ENCODE data around the gene NPTX2.
"Not testable (repeated sequence)": the region's sequence is repeated elsewhere in the genome, so short reads cannot be mapped to it uniquely, and the experiment has no call there.

The NPTX2 gene

GRCh38 chr7:98617051-98617959 is at the start of gene NPTX2:
Gene NPTX2, plus strand, starts transcription at chr7:98617285. Its CDS starts 177 bp downstream, at chr7:98617462.
- peak; percentile 36 to 63 for DNase-seq
- TF ChIP-seq GATA1 (IDR thresholded peaks at IDR 0.05; ENCODE audit: low read depth, low read length) (no peak), POLR2A (IDR thresholded peaks at IDR 0.05; ENCODE audit: low read length) (no peak)

DNA sequence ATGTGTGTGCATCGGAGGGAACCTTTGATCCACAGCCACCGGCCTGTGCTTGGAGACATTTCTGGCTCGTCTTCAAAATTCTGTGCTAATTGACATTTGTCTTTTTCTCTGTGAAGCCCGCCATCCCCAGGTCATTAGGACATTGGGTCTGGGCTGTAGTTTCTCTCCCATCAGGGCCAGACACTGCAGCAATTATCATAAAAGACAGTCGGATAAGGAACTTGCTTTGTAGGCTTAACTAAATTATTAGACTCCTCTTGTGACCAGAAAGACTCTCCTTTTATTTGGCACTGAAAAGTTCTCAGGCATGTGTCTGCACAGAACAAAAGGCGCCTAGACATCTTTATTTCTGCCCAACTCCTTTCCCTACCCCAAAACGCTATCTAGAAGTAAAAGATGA is 49.1 kb upstream of the NPTX2 start:
- no peak for DNase-seq
- TF ChIP-seq GATA1 (IDR thresholded peaks at IDR 0.05; ENCODE audit: low read depth, low read length): no peak
- no peak for TF ChIP-seq POLR2A (IDR thresholded peaks at IDR 0.05; ENCODE audit: low read length)

GRCh38 chr7:98568891-98569290 is 48.2 kb upstream of the NPTX2 start:
- no peak for TF ChIP-seq GATA1 (IDR thresholded peaks at IDR 0.05; ENCODE audit: low read depth, low read length)
- no peak for TF ChIP-seq POLR2A (IDR thresholded peaks at IDR 0.05; ENCODE audit: low read length)
- DNase-seq: no peak

- TF ChIP-seq POLR2A (IDR thresholded peaks at IDR 0.05; ENCODE audit: low read length): no peak
- no peak for TF ChIP-seq GATA1 (IDR thresholded peaks at IDR 0.05; ENCODE audit: low read depth, low read length)
- no peak for DNase-seq
Measured at GRCh38 chr7:98569691-98570337, 47.3 kb upstream of the NPTX2 start.

DNA sequence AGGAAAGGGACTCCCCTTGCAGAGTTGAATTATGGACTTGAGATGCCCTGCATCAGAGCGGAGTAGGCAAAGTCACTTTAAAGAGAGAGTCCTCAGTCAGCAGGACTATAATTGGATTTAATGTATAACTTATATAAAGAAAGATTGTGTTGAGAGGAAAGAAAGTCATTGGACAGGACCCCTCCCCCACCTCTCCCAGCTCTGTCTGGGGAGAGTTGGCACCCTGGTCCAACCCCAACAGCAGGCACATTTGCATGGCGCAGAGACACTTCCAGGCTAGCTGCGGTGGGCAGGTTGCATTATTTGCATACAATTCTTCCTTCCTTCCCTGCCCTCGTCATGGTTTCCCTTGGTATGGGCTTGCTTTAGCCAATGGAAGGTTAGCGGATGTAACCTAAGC is 46.1 kb upstream of the NPTX2 start:
- TF ChIP-seq GATA1 (IDR thresholded peaks at IDR 0.05; ENCODE audit: low read depth, low read length): no peak
- TF ChIP-seq POLR2A (IDR thresholded peaks at IDR 0.05; ENCODE audit: low read length): no peak

DNA sequence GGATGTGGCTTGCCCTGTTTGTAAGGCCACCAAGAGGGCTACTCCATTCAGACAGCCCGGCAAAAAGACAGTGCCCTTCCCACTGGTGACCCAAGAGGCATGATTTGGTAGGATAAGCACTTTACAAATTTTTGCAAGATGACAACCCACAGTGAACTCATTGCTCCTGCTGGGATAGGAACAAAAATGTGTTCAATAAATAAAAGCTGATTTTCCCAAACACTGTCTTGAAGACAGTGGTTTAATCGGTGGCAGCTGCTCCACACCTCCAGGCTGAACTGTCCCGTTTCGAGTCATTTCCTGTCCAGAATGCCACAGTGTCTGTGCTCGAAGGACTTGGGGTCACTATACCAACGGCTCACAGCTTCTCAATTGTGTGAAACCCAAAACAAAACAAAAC is 45.1 kb upstream of the NPTX2 start:
- TF ChIP-seq GATA1 (IDR thresholded peaks at IDR 0.05; ENCODE audit: low read depth, low read length) (no peak), POLR2A (IDR thresholded peaks at IDR 0.05; ENCODE audit: low read length) (no peak)
- no peak for DNase-seq

More for the DNA sequence above, 46.1 kb upstream of the NPTX2 start:
- DNase-seq: no peak

DNA sequence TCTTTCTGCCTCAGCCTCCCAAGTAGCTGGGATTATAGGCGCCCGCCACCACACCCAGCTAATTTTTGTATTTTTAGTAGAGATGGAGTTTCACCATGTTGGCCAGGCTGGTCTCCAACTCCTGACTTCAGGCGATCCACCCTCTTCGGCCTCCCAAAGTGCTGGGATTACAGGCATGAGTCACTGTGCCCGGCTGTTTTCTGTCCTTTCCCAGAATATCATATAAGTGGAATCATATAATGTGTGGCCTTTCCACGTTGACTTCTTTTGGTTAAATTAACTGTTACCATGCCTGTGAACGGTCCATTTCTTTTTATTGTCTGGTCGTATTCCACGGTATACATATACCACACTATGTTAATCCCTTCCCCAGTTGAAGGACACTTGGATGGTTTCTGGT is 44.4 kb upstream of the NPTX2 start:
- DNase-seq: not testable (repeated sequence)

- no peak for DNase-seq
- TF ChIP-seq POLR2A (IDR thresholded peaks at IDR 0.05; ENCODE audit: low read length) (no peak), GATA1 (IDR thresholded peaks at IDR 0.05; ENCODE audit: low read depth, low read length) (no peak)
Measured at GRCh38 chr7:98573816-98574215, 43.3 kb upstream of the NPTX2 start.

GRCh38 chr7:98575878-98576277 is 41.2 kb upstream of the NPTX2 start:
- no peak for DNase-seq
- TF ChIP-seq GATA1 (IDR thresholded peaks at IDR 0.05; ENCODE audit: low read depth, low read length) (no peak), POLR2A (IDR thresholded peaks at IDR 0.05; ENCODE audit: low read length) (no peak)

- TF ChIP-seq GATA1 (IDR thresholded peaks at IDR 0.05; ENCODE audit: low read depth, low read length) (no peak), POLR2A (IDR thresholded peaks at IDR 0.05; ENCODE audit: low read length) (no peak)
- DNase-seq: no peak
Measured at GRCh38 chr7:98584830-98585229, 32.3 kb upstream of the NPTX2 start.

DNA sequence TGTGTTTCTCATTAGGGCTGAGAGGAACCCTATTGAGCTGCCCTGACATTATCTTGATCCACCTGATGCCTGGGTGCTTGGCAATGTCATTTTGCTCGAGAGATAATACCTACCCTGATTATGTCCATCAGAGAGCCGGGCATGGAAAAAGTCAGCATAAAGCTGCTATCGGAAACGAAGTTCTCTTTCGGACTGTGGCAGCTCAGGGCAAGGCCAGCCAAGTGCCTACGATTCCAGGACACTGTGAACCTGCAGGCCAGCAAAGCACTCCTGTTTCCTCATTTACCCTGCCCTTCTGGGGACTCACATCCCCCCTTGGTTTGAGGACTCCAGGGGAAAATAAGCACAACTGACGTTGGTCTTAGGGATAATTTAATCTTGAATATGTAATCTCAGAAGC is 25.2 kb upstream of the NPTX2 start:
- no peak for TF ChIP-seq POLR2A (IDR thresholded peaks at IDR 0.05; ENCODE audit: low read length)
- no peak for TF ChIP-seq GATA1 (IDR thresholded peaks at IDR 0.05; ENCODE audit: low read depth, low read length)

GRCh38 chr7:98594348-98594747 is 22.7 kb upstream of the NPTX2 start:
- TF ChIP-seq GATA1 (IDR thresholded peaks at IDR 0.05; ENCODE audit: low read depth, low read length) (no peak), POLR2A (IDR thresholded peaks at IDR 0.05; ENCODE audit: low read length) (no peak)
- DNase-seq: no peak

More for the DNA sequence above, 25.2 kb upstream of the NPTX2 start:
- DNase-seq: no peak

DNA sequence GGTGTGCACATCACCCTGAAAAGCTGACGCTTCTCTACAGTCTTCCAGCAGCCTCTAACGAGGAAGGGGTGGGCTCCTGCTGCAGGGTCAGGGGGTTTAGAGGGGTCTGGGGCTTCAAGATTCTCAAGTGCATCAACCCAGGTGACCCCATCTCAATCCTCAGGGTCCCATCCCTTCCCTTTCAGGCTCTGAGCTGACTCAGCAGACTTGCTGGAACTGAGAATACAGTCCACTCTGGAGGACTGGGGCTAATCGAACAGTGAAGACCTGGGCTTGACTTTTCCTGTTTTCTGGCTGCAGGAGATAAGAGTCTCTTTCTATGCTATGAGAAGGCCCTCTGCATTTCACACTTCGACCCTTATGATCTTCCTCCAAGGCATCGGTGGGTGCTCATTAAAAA is 22.3 kb upstream of the NPTX2 start:
- no peak for TF ChIP-seq POLR2A (IDR thresholded peaks at IDR 0.05; ENCODE audit: low read length)
- no peak for TF ChIP-seq GATA1 (IDR thresholded peaks at IDR 0.05; ENCODE audit: low read depth, low read length)
- no peak for DNase-seq

GRCh38 chr7:98598846-98599615 is 18.1 kb upstream of the NPTX2 start:
- no peak for TF ChIP-seq GATA1 (IDR thresholded peaks at IDR 0.05; ENCODE audit: low read depth, low read length)
- no peak for TF ChIP-seq POLR2A (IDR thresholded peaks at IDR 0.05; ENCODE audit: low read length)
- no peak for DNase-seq

Data from erythroblast (primary cell).